Vagina (tissue), 2 donors: ENCODE results near the gene KIF2A. TPM values are rescaled to one million over a fixed set of nuclear protein-coding genes. Genes with fewer than 3 reads are reported as not detected.

Source experiments
- DNase-seq, 2 donors: peaks; one replicate each; pipeline ENCODE4 v3.0.0-alpha.2; 2017; ENCODE audit errors: extremely low spot score in 2 of 2
- H3K27ac ChIP-seq: fragments of 200-600 bp; sonication (generic); one replicate; pipeline ENCODE4 v1.5.1; 2019
- H3K27me3 ChIP-seq: fragments of 200-600 bp; sonication (generic); one replicate; pipeline ENCODE4 v1.5.1; 2019
- H3K36me3 ChIP-seq, 2 donors: fragments of 200-600 bp; sonication (generic); one replicate each; pipeline ENCODE4 v1.5.1; 2017 to 2019
- H3K4me1 ChIP-seq: fragments of 200-600 bp; sonication (generic); one replicate; pipeline ENCODE4 v1.5.1; 2019
- H3K4me3 ChIP-seq, 2 donors: fragments of 200-600 bp; sonication (generic); 1 replicate in 1 of 2; 2 replicates in 1 of 2; pipeline ENCODE4 v1.5.1; 2016 to 2019
- H3K9me3 ChIP-seq: fragments of 200-600 bp; sonication (generic); one replicate; pipeline ENCODE4 v1.5.1; 2019
- POLR2A ChIP-seq, 2 donors: fragments of 450-650 bp; IDR thresholded peaks; one replicate each; pipeline ENCODE4 v1.6.1; 2017; ENCODE audit warnings: antibody characterized with exemption in 2 of 2, mild to moderate bottlenecking in 2 of 2, moderate library complexity in 2 of 2
- POLR2AphosphoS5 ChIP-seq, 2 donors: sonication (generic); formaldehyde crosslinking; IDR thresholded peaks; one replicate each; pipeline ENCODE4 v1.9.0; 2017; ENCODE audit warnings: antibody characterized with exemption in 2 of 2, mild to moderate bottlenecking in 2 of 2, low read depth in 1 of 2; ENCODE audit not compliant: insufficient read depth in 1 of 2
- intact Hi-C: fragments of 100-400 bp; cut with DNase I; formaldehyde crosslinking; loops from one replicate; pipeline ENCODE4 v1.15.1; 2023
- total RNA-seq: library from RNA; depleted of rRNA; stranded (reverse); fragments of >200 nt; gene quantifications from one replicate; pipeline ENCODE4 v1.2.3, GENCODE V29; 2016
- TF ChIP-seq, protein P1 (sequence below), 3 experiments: fragments of 450-650 bp in 2 of 3; fragments of 200-600 bp in 1 of 3; sonication (generic) in 1 of 3; IDR thresholded peaks; one replicate each; pipeline ENCODE4 v1.5.1; 2017 to 2019; ENCODE audit warnings: antibody characterized with exemption in 3 of 3, mild to moderate bottlenecking in 2 of 3, moderate library complexity in 2 of 3

The KIF2A gene
- total RNA-seq, 1 donor from 2014 or later = 30.2 TPM

DNA sequence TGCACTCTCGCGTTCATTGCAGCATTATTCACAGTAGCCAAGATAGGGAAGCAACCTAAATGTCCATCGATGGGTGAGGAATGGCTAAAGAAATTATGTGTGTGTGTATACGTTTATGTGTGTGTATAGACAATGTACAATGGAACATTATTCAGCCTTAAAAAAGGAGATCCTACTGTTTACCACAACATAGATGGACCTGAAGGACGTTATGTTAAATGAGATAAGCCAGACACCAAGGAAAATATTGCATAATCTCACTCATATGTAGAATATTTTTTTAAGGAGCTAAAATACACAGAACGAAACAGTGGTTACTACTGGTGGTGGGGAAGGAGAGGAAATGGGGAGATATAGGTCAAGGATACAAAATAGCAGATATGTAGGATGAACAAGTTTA, 2.4 kb downstream of the KIF2A start:
- Histone ChIP-seq H3K27me3 (no peaks in the 10 kb centered on the region), H3K4me1 (peaks cover 52% of the 10 kb centered on the region), H3K9me3 (no peaks in the 10 kb centered on the region), H3K27ac (no peak overlapping the region), H3K4me3 (no peak overlapping the region), H3K36me3 (no peaks in the 10 kb centered on the region)
- TF ChIP-seq POLR2AphosphoS5 (IDR thresholded peaks at IDR 0.05; ENCODE audit: insufficient read depth in 1 of 2, low read depth in 1 of 2) (no peak), POLR2A (IDR thresholded peaks at IDR 0.05) (no peak)
- TF ChIP-seq, protein P1, sequence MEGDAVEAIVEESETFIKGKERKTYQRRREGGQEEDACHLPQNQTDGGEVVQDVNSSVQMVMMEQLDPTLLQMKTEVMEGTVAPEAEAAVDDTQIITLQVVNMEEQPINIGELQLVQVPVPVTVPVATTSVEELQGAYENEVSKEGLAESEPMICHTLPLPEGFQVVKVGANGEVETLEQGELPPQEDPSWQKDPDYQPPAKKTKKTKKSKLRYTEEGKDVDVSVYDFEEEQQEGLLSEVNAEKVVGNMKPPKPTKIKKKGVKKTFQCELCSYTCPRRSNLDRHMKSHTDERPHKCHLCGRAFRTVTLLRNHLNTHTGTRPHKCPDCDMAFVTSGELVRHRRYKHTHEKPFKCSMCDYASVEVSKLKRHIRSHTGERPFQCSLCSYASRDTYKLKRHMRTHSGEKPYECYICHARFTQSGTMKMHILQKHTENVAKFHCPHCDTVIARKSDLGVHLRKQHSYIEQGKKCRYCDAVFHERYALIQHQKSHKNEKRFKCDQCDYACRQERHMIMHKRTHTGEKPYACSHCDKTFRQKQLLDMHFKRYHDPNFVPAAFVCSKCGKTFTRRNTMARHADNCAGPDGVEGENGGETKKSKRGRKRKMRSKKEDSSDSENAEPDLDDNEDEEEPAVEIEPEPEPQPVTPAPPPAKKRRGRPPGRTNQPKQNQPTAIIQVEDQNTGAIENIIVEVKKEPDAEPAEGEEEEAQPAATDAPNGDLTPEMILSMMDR (IDR thresholded peaks at IDR 0.05) = no peak
- DNase-seq = no peak
- intact Hi-C loops = no loop called here

DNA sequence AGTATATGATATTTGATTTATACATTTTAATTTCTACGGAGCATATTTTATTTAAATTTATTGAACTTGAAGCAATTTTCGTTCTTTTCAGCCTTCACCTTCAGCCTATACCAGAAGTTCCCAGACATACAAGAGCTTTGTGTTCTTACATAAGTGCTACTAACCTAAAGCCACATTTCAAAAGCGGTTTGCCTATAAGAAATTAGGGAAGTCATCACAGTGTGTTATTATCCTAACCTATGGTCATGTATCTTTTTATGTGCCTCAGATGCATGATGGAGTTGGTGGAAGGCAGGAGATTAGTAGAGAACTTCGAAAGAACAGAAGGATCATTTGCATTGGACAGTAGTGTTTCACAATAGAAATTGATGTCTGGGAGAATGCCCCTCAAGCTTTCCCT, 3.1 kb downstream of the KIF2A start:
- Histone ChIP-seq H3K27ac (no peak overlapping the region), H3K27me3 (no peaks in the 10 kb centered on the region), H3K9me3 (no peaks in the 10 kb centered on the region), H3K36me3 (no peaks in the 10 kb centered on the region), H3K4me3 (no peak overlapping the region), H3K4me1 (peaks cover 52% of the 10 kb centered on the region)
- DNase-seq = no peak
- intact Hi-C loops = no loop called here
- TF ChIP-seq, protein P1 (IDR thresholded peaks at IDR 0.05) = no peak
- TF ChIP-seq POLR2A (IDR thresholded peaks at IDR 0.05) (no peak), POLR2AphosphoS5 (IDR thresholded peaks at IDR 0.05; ENCODE audit: insufficient read depth in 1 of 2, low read depth in 1 of 2) (no peak)

DNA sequence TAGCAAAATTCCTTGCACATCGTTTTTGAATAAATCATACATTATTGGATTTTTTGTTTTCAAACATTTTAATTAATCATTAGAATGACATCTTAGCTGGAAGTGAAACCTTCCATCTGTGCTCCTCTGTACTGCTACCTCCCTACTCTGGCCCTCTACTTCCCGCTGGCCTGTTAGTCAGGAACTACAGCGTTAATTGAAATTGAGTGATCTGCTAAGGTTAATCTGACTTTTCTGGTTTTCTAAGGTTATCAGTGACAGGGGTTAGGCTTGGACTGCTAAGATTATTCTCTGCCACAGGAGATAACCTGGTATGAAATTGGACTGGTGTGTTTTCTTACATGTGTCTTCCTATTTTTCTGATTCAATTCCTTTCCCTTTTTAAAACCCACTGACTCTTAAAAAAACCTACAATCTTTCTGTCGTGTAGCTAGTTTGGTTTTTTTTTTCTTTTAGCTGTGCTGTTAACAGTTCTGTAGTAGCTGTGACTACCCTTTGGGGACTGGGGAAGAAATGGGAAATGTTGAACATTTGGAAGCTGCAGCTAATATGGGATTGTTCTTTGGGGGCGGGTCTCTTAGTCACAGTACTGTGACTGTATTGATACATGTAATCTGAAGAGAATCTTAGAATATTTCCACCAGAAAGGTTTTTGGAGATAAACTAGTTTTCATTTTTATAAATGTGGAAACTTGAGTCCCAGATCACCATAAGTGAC, 4.6 kb downstream of the KIF2A start:
- Histone ChIP-seq H3K27me3 (no peaks in the 10 kb centered on the region), H3K4me1 (peaks cover 48% of the 10 kb centered on the region), H3K9me3 (no peaks in the 10 kb centered on the region), H3K27ac (no peak overlapping the region), H3K4me3 (no peak overlapping the region), H3K36me3 (no peaks in the 10 kb centered on the region)
- intact Hi-C loops = no loop called here
- TF ChIP-seq, protein P1 (IDR thresholded peaks at IDR 0.05) = no peak
- TF ChIP-seq POLR2A (IDR thresholded peaks at IDR 0.05) = no peak
- TF ChIP-seq POLR2AphosphoS5 (IDR thresholded peaks at IDR 0.05; ENCODE audit: insufficient read depth in 1 of 2, low read depth in 1 of 2) = no peak
- DNase-seq = no peak

DNA sequence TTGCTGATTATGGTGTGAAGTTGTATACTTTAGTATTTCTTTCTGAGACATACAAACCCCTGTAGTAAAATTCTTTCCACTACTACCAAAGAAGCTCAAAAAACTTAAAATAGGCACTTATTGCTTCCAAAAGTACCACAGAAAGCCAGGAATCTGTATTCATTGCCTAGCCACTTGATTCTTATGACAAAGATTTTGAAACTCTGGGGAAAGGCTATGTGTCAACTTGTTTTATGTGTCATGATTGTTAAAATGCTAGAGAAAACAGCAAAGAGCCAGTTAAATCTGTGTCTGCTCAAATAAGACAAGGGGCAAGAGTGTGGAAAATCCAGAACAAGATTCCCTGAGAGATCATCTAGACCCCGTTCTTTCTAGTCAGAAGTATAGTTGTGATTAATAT, 6.0 kb downstream of the KIF2A start:
- H3K36me3 ChIP-seq = no peaks in the 10 kb centered on the region
- peak overlapping the region; percentile 14 for H3K27ac ChIP-seq
- no peaks in the 10 kb centered on the region for H3K27me3 ChIP-seq
- H3K9me3 ChIP-seq = no peaks in the 10 kb centered on the region
- TF ChIP-seq, protein P1 (IDR thresholded peaks at IDR 0.05) = no peak
- no peak for TF ChIP-seq POLR2A (IDR thresholded peaks at IDR 0.05)
- no peak for TF ChIP-seq POLR2AphosphoS5 (IDR thresholded peaks at IDR 0.05; ENCODE audit: insufficient read depth in 1 of 2, low read depth in 1 of 2)
- intact Hi-C loops = no loop called here
- no peak overlapping the region for H3K4me3 ChIP-seq
- peaks cover 50% of the 10 kb centered on the region for H3K4me1 ChIP-seq
- DNase-seq = no peak

DNA sequence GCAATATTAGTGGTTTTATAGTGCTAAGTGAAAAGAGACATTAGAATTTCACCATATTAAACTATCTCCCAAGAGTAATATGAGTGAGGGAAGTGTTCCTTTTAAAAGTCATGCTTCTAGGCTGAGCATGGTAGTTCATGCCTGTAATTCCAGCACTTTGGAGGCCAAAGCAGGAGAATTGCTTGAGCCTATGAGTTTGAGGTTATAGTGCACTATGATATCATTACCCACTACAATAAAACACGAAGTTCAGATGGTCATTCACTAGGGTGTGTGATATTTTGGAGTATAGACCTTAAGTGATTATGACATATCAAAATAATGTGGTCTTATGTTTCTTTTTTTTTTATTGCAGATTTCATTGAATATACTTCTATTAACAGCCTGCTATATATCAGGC, 6.7 kb downstream of the KIF2A start:
- Histone ChIP-seq H3K4me1 (peaks cover 44% of the 10 kb centered on the region), H3K9me3 (no peaks in the 10 kb centered on the region), H3K36me3 (no peaks in the 10 kb centered on the region), H3K4me3 (no peak overlapping the region), H3K27ac (no peak overlapping the region), H3K27me3 (no peaks in the 10 kb centered on the region)
- intact Hi-C loops = no loop called here
- DNase-seq = no peak
- no peak for TF ChIP-seq POLR2AphosphoS5 (IDR thresholded peaks at IDR 0.05; ENCODE audit: insufficient read depth in 1 of 2, low read depth in 1 of 2)
- TF ChIP-seq, protein P1 (IDR thresholded peaks at IDR 0.05) = no peak
- no peak for TF ChIP-seq POLR2A (IDR thresholded peaks at IDR 0.05)
